Hepatocyte (in vitro differentiated cells): Measurements from ENCODE around the gene KDM4C. TPM values are rescaled to one million over a fixed set of nuclear protein-coding genes. Genes with fewer than 3 reads are reported as not detected.

ENCODE experiments used
- DNase-seq: peaks from one replicate; pipeline ENCODE4 v3.0.0-alpha.2; 2016; ENCODE audit warnings: low spot score
- H2AFZ ChIP-seq: fragments of 200-600 bp; sonication (generic); 2 replicates; pipeline ENCODE4 v1.6.0; 2016; ENCODE audit warnings: antibody characterized with exemption, mild to moderate bottlenecking
- H3K27ac ChIP-seq: fragments of 200-600 bp; sonication (generic); 2 replicates; pipeline ENCODE4 v1.5.1; 2016; ENCODE audit warnings: mild to moderate bottlenecking
- H3K27me3 ChIP-seq: fragments of 200-600 bp; sonication (generic); 2 replicates; pipeline ENCODE4 v1.6.1; 2016
- H3K36me3 ChIP-seq: fragments of 200-600 bp; sonication (generic); replicated peaks from 2 replicates; pipeline ENCODE4 v1.5.1; 2016; ENCODE audit warnings: low read depth; ENCODE audit not compliant: insufficient read depth
- H3K4me1 ChIP-seq: fragments of 200-600 bp; sonication (generic); 2 replicates; pipeline ENCODE4 v1.5.1; 2016; ENCODE audit warnings: mild to moderate bottlenecking, moderate library complexity; ENCODE audit not compliant: insufficient read depth
- H3K4me2 ChIP-seq: fragments of 200-600 bp; sonication (generic); 2 replicates; pipeline ENCODE4 v1.6.0; 2016
- H3K4me3 ChIP-seq: fragments of 200-600 bp; sonication (generic); 2 replicates; pipeline ENCODE4 v1.5.1; 2016; ENCODE audit warnings: mild to moderate bottlenecking
- H3K79me2 ChIP-seq: fragments of 200-600 bp; sonication (generic); 2 replicates; pipeline ENCODE4 v1.6.0; 2017; ENCODE audit warnings: mild to moderate bottlenecking
- H3K9me2 ChIP-seq: fragments of 200-600 bp; sonication (generic); replicated peaks from 2 replicates; pipeline ENCODE4 v1.6.0; 2017; ENCODE audit warnings: mild to moderate bottlenecking; ENCODE audit not compliant: insufficient read depth
- H3K9me3 ChIP-seq: fragments of 200-600 bp; sonication (generic); 2 replicates; pipeline ENCODE4 v1.5.1; 2016; ENCODE audit warnings: low read depth, mild to moderate bottlenecking
- H4K20me1 ChIP-seq: fragments of 200-600 bp; sonication (generic); 2 replicates; pipeline ENCODE4 v1.6.0; 2016; ENCODE audit warnings: mild to moderate bottlenecking; ENCODE audit not compliant: insufficient read depth, poor library complexity, severe bottlenecking
- EZH2 ChIP-seq: fragments of 200-600 bp; sonication (generic); IDR thresholded peaks from 2 replicates; pipeline ENCODE4 v1.6.1; 2016; ENCODE audit warnings: antibody characterized with exemption, mild to moderate bottlenecking, borderline replicate concordance
- EZH2phosphoT487 ChIP-seq: fragments of 200-600 bp; sonication (generic); IDR thresholded peaks from one replicate; pipeline ENCODE4 v1.6.1; 2018; ENCODE audit warnings: antibody characterized with exemption, mild to moderate bottlenecking, low read depth, moderate library complexity; ENCODE audit not compliant: unreplicated experiment, severe bottlenecking
- WGBS: methylation state at CpG from one replicate; pipeline ENCODE4 v1.1.6; 2016; ENCODE audit warnings: low lambda C conversion rate; ENCODE audit errors: missing lambda C conversion rate; 5-methylcytosine and 5-hydroxymethylcytosine counted together
- polyA plus RNA-seq: library from polyadenylated mRNA; unstranded; fragments of >200 nt; fragmentation: Nextera tagmentation; extraction: Ambion mirVana; gene quantifications from 2 replicates; pipeline ENCODE4 v1.2.1, GENCODE V29; 2016
- total RNA-seq: library from RNA; depleted of rRNA; stranded (reverse); fragments of >200 nt; gene quantifications from 2 replicates; pipeline ENCODE4 v1.2.3, GENCODE V29; 2014
- TF ChIP-seq, protein P1 (sequence below): fragments of 200-600 bp; sonication (generic); IDR thresholded peaks from 2 replicates; pipeline ENCODE4 v1.5.1; 2016; ENCODE audit warnings: antibody characterized with exemption, mild to moderate bottlenecking; ENCODE audit not compliant: poor library complexity

Gene KDM4C
- total and polyA plus RNA-seq, 2 experiments from 2014 or later, result 16.1 to 28.7 TPM

DNA sequence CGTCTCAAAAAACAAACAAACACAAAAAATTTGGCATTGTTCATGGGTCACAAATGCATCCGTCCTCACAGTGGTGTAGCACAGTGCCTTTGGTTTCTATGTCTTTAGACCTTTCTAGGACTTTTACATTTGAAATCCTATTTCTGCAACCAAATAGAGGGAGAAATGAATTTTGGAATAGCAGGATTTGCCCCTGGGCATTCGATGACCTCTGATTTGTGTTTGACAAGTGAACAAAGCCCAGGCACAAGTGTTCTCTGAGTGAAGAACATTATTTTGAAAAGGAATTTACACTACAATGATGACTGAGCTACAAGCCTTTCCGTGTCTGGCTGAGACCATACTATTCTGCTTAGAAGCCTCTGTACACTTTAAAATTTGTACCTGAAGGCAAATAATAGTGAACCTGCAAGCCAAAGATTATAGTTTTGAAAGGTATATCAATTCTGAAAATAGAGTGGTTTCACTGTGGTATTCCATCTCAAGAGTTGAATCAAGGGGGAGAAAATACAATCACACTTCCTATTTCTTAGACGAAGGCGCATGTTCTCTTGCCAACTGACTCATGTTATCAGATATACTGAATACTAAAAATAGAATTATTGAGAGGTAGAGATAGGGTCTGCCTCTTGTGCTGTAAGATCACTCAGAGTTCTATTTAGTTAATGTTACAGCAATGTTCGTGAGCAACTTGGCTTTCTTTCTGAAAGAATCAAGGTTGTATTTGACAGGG lies 297.6 kb downstream of the KDM4C start:
- no peak overlapping the region for H3K4me3 ChIP-seq
- DNase-seq, result no peak
- H3K27ac ChIP-seq, result no peak overlapping the region
- no peak overlapping the region for H3K4me2 ChIP-seq
- 82% methylated on average over 7 of the region's 7 CpGs for WGBS
- peaks cover 4% of the 10 kb centered on the region for H3K4me1 ChIP-seq
- H3K36me3 ChIP-seq, result no peaks in the 10 kb centered on the region
- H2AFZ ChIP-seq, result no peak overlapping the region
- TF ChIP-seq EZH2 (no peak), EZH2phosphoT487 (no peak)
- TF ChIP-seq, protein P1, sequence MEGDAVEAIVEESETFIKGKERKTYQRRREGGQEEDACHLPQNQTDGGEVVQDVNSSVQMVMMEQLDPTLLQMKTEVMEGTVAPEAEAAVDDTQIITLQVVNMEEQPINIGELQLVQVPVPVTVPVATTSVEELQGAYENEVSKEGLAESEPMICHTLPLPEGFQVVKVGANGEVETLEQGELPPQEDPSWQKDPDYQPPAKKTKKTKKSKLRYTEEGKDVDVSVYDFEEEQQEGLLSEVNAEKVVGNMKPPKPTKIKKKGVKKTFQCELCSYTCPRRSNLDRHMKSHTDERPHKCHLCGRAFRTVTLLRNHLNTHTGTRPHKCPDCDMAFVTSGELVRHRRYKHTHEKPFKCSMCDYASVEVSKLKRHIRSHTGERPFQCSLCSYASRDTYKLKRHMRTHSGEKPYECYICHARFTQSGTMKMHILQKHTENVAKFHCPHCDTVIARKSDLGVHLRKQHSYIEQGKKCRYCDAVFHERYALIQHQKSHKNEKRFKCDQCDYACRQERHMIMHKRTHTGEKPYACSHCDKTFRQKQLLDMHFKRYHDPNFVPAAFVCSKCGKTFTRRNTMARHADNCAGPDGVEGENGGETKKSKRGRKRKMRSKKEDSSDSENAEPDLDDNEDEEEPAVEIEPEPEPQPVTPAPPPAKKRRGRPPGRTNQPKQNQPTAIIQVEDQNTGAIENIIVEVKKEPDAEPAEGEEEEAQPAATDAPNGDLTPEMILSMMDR, result no peak
- no peaks in the 10 kb centered on the region for H3K9me3 ChIP-seq
- H3K27me3 ChIP-seq, result no peaks in the 10 kb centered on the region
- no peaks in the 10 kb centered on the region for H3K79me2 ChIP-seq
- no peaks in the 10 kb centered on the region for H4K20me1 ChIP-seq
- H3K9me2 ChIP-seq, result no peaks in the 10 kb centered on the region

GRCh38 chr9:7056254-7056653 lies 298.5 kb downstream of the KDM4C start:
- no peaks in the 10 kb centered on the region for H4K20me1 ChIP-seq
- no peaks in the 10 kb centered on the region for H3K36me3 ChIP-seq
- H3K4me2 ChIP-seq, result no peak overlapping the region
- no peak for DNase-seq
- H3K9me2 ChIP-seq, result no peaks in the 10 kb centered on the region
- H3K4me3 ChIP-seq, result no peak overlapping the region
- H3K4me1 ChIP-seq, result peaks cover 4% of the 10 kb centered on the region
- H3K9me3 ChIP-seq, result no peaks in the 10 kb centered on the region
- TF ChIP-seq EZH2 (no peak), EZH2phosphoT487 (no peak)
- TF ChIP-seq, protein P1, result no peak
- H3K27ac ChIP-seq, result no peak overlapping the region
- no peak overlapping the region for H2AFZ ChIP-seq
- no peaks in the 10 kb centered on the region for H3K79me2 ChIP-seq
- H3K27me3 ChIP-seq, result no peaks in the 10 kb centered on the region

DNA sequence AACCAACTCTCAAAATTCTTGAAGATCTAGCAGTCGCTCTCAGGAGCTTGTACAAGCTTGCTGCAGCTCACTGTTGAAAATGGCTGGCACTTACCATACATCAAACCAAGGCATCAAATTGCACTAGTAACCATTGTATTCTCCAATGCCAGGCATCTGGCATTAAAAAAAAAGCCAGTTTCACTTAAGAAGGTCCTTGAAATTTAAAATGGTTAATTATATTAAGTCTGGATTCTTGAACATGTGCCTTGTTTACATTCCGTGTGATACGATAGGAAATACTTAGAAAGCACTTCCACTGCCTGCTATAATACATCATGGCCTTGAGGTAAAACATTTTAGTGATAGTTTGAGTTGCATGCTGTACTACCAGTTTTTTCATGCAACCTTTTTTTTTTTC lies 300.7 kb downstream of the KDM4C start:
- 72% methylated on average over 3 of the region's 3 CpGs for WGBS
- DNase-seq, result no peak
- Histone ChIP-seq H3K9me3 (no peaks in the 10 kb centered on the region), H3K4me3 (no peak overlapping the region), H3K79me2 (no peaks in the 10 kb centered on the region), H3K4me1 (peaks cover 4% of the 10 kb centered on the region), H3K27ac (no peak overlapping the region), H2AFZ (no peak overlapping the region), H3K4me2 (no peak overlapping the region), H4K20me1 (no peaks in the 10 kb centered on the region), H3K36me3 (no peaks in the 10 kb centered on the region), H3K27me3 (no peaks in the 10 kb centered on the region), H3K9me2 (no peaks in the 10 kb centered on the region)
- TF ChIP-seq EZH2 (no peak), EZH2phosphoT487 (no peak)
- TF ChIP-seq, protein P1, result no peak
